ENCODE measurements around the gene PDZD2. TPM values are rescaled to one million over a fixed set of nuclear protein-coding genes. Genes with fewer than 3 reads are reported as not detected.

Gene PDZD2
- total and polyA plus RNA-seq, 2 experiments from 2014 or later = 8.3 to 16.9 TPM

- TF ChIP-seq CTCF (conservative IDR thresholded peaks at IDR 0.05; ENCODE audit: low read depth in 2 of 2) (no peak), ZNF114 (CRISPR knock-in tag; IDR thresholded peaks at IDR 0.05) (no peak), CREB1 (CRISPR knock-in tag; IDR thresholded peaks at IDR 0.05; ENCODE audit: low read depth) (no peak), JUNB (IDR thresholded peaks at IDR 0.05; ENCODE audit: unreplicated experiment) (no peak), POLR2AphosphoS5 (IDR thresholded peaks at IDR 0.05; ENCODE audit: low read depth) (no peak), ETS1 (IDR thresholded peaks at IDR 0.05) (no peak), REST (IDR thresholded peaks at IDR 0.05; ENCODE audit: unreplicated experiment) (no peak), EZH2phosphoT487 (IDR thresholded peaks at IDR 0.05; ENCODE audit: unreplicated experiment) (no peak)
These were observed 212.2 kb downstream of the PDZD2 start (continued) for GRCh38 chr5:31850981-31851689.

GRCh38 chr5:31853398-31854135 is 214.6 kb downstream of the PDZD2 start:
- Histone ChIP-seq H3K9me2 (ENCODE audit: insufficient read depth) (no peaks in the 10 kb centered on the region), H3K4me3 (peak overlapping the region; percentile 99)
- no peak overlapping the region; the same call in none of the 2 replicates for H3K27ac Mint-ChIP-seq

More at GRCh38 chr5:31853398-31854135, 214.6 kb downstream of the PDZD2 start:
- H3K36me3 Mint-ChIP-seq (ENCODE audit: low read depth) = peaks cover 9% of the 10 kb centered on the region
- H3K27me3 ChIP-seq (ENCODE audit: insufficient read depth) = no peaks in the 10 kb centered on the region
- H2AFZ ChIP-seq = peak overlapping the region; percentile 12
- H3K4me2 ChIP-seq = peak overlapping the region; percentile 100
- DNase-seq (ENCODE audit: low spot score) = peak; percentile 41
- H3K9me3 Mint-ChIP-seq = peaks cover 3% of the 10 kb centered on the region; the same call in 2 of the 3 replicates
- peak overlapping the region; percentile 95 for H3K27ac ChIP-seq (ENCODE audit: low read depth)
- TF ChIP-seq EZH2phosphoT487 (IDR thresholded peaks at IDR 0.05; ENCODE audit: unreplicated experiment) (no peak), REST (IDR thresholded peaks at IDR 0.05; ENCODE audit: unreplicated experiment) (no peak), NANOG (IDR thresholded peaks at IDR 0.05; ENCODE audit: borderline replicate concordance) (no peak)
- peaks cover 40% of the 10 kb centered on the region for H3K4me1 Mint-ChIP-seq
- no peaks in the 10 kb centered on the region for H4K20me1 ChIP-seq (replicated peaks; ENCODE audit: insufficient read depth)
- H3K27me3 Mint-ChIP-seq (ENCODE audit: insufficient read depth, low read depth, poor library complexity) = peaks cover 12% of the 10 kb centered on the region
- ATAC-seq = peak; percentile 8
- H3K79me2 ChIP-seq (replicated peaks; ENCODE audit: insufficient read depth) = peaks cover 14% of the 10 kb centered on the region
- H3K4me1 ChIP-seq (ENCODE audit: insufficient read depth) = peaks cover 34% of the 10 kb centered on the region
- peak overlapping the region; percentile 90 for H3K4me3 Mint-ChIP-seq
- peaks cover 20% of the 10 kb centered on the region; the same call in 1 of the 2 replicates for H3F3A ChIP-seq (replicated peaks; ENCODE audit: low read depth)
- no peaks in the 10 kb centered on the region; the same call in 1 of the 2 replicates for H3K36me3 ChIP-seq (ENCODE audit: insufficient read depth)

All from GM23338 (cell line).